Gastrocnemius medialis (tissue), 4 donors: ENCODE results near the gene SPPL2C. TPM values are rescaled to one million over a fixed set of nuclear protein-coding genes. Genes with fewer than 3 reads are reported as not detected.

Source experiments
- ATAC-seq, 2 donors: fragments of 150-250 bp; one replicate each; pipeline ENCODE4 v1.9.1; 2016
- DNase-seq, 2 donors: peaks; one replicate each; pipeline ENCODE4 v3.0.0-alpha.2; 2019
- H3K27ac ChIP-seq, 4 donors: fragments of 200-600 bp; sonication (generic); 1 replicate in 1 of 4; 2 replicates in 3 of 4; pipeline ENCODE4 v1.5.1; 2016 to 2018; ENCODE audit warnings: mild to moderate bottlenecking in 2 of 4, moderate library complexity in 1 of 4
- H3K27me3 ChIP-seq, 3 donors: fragments of 200-600 bp; sonication (generic) in 2 of 3; 1 replicate in 1 of 3; 2 replicates in 2 of 3; pipeline versions ENCODE4 v1.5.1 to v1.6.0; 2016 to 2019; ENCODE audit warnings: mild to moderate bottlenecking in 1 of 3, moderate library complexity in 1 of 3
- H3K36me3 ChIP-seq, 2 donors: fragments of 200-600 bp; sonication (generic) in 1 of 2; one replicate each; pipeline ENCODE4 v1.5.1; 2017 to 2018
- H3K4me1 ChIP-seq, 2 donors: fragments of 200-600 bp; sonication (generic) in 1 of 2; one replicate each; pipeline ENCODE4 v1.5.1; 2016 to 2017; ENCODE audit warnings: mild to moderate bottlenecking in 2 of 2
- H3K4me3 ChIP-seq, 4 donors: fragments of 200-600 bp; sonication (generic) in 3 of 4; 1 replicate in 1 of 4; 2 replicates in 3 of 4; pipeline ENCODE4 v1.5.1; 2016 to 2019; ENCODE audit warnings: mild to moderate bottlenecking in 2 of 4
- H3K9me3 ChIP-seq, 3 donors: fragments of 200-600 bp; sonication (generic) in 2 of 3; 1 replicate in 1 of 3; 2 replicates in 2 of 3; pipeline ENCODE4 v1.5.1; 2016 to 2019
- POLR2A ChIP-seq, 2 donors: fragments of 450-650 bp; IDR thresholded peaks; one replicate each; pipeline ENCODE4 v1.6.1; 2017; ENCODE audit warnings: antibody characterized with exemption in 2 of 2, mild to moderate bottlenecking in 2 of 2, moderate library complexity in 2 of 2
- in situ Hi-C, 4 donors: fragments of 200-750 bp; cut with MboI; loops; one replicate each; pipeline versions ENCODE4 v1.15.0 to v1.8.0; 2017; ENCODE audit warnings: low sequenced_read_pairs in 4 of 4
- intact Hi-C: fragments of 100-400 bp; cut with DNase I; formaldehyde crosslinking; loops from one replicate; pipeline ENCODE4 v1.15.1; 2023; ENCODE audit warnings: low total_unique reads
- total RNA-seq, 4 donors: library from RNA; depleted of rRNA; stranded (reverse); fragments of >200 nt; gene quantifications; one replicate each; pipeline versions ENCODE4 v1.1.0 to v1.2.3, GENCODE V29; 2016
- TF ChIP-seq, protein P1 (sequence below), 5 experiments: fragments of 450-650 bp in 3 of 5; fragments of 200-600 bp in 2 of 5; sonication (generic) in 2 of 5; IDR thresholded peaks in 4 of 5; conservative IDR thresholded peaks in 1 of 5; 1 replicate in 4 of 5; 2 replicates in 1 of 5; pipeline ENCODE4 v1.5.1; 2016 to 2019; ENCODE audit warnings: antibody characterized with exemption in 5 of 5, mild to moderate bottlenecking in 3 of 5, moderate library complexity in 3 of 5

The SPPL2C gene, protein sequence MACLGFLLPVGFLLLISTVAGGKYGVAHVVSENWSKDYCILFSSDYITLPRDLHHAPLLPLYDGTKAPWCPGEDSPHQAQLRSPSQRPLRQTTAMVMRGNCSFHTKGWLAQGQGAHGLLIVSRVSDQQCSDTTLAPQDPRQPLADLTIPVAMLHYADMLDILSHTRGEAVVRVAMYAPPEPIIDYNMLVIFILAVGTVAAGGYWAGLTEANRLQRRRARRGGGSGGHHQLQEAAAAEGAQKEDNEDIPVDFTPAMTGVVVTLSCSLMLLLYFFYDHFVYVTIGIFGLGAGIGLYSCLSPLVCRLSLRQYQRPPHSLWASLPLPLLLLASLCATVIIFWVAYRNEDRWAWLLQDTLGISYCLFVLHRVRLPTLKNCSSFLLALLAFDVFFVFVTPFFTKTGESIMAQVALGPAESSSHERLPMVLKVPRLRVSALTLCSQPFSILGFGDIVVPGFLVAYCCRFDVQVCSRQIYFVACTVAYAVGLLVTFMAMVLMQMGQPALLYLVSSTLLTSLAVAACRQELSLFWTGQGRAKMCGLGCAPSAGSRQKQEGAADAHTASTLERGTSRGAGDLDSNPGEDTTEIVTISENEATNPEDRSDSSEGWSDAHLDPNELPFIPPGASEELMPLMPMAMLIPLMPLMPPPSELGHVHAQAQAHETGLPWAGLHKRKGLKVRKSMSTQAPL
- total RNA-seq = not detected

DNA sequence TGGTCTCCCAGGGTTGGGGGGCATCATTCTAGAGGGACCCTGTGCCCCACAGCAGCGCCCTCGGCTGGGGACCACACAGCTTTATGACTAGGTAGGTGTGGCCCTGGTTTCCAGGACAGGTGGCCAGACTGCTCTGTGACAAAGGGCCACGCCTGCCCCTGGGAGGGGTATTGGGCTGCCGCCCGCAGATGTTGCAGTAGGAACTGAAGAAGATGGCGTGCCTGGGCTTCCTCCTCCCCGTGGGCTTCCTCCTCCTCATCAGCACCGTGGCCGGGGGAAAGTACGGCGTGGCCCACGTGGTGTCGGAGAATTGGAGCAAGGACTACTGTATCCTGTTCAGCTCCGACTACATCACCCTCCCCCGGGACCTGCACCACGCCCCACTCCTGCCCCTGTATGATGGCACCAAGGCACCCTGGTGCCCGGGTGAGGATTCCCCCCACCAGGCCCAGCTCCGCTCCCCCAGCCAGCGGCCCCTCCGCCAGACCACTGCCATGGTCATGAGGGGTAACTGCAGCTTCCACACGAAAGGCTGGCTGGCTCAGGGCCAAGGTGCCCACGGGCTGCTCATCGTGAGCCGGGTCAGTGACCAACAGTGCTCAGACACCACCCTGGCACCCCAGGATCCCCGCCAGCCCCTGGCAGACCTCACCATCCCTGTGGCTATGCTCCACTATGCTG, at the start of gene SPPL2C:
SPPL2C (plus strand) TSS at position 187 of the 681 bp plus-strand sequence; CDS start at position 213, 26 bp downstream.
- intact Hi-C loops = no loop called here
- no peak for ATAC-seq
- DNase-seq = no peak

DNA sequence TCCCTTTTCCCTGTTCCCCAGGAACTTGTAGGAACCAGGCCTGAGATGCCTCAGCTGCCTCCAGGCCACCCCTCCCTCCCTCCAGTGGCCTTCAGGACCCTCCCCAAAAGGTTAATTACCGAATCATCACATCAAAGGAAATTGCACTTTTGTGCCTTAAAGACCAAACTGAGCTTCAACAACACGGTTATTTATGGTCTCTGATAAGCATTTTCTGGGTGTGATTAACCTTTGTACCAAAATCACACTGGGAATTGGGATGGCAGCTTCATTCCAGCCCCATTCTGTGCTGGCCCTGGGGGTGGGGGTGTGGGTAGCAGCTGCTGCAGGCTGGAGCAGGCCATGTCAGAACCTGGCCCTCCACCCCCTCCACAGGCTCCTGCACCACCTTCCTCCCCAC, 43.9 kb upstream of the SPPL2C start:
- in situ Hi-C loops (no loop called here), intact Hi-C loops (no loop called here)
- H3K9me3 ChIP-seq = no peaks in the 10 kb centered on the region

More for the DNA sequence above, at the start of gene SPPL2C:
- no peaks in the 10 kb centered on the region for H3K27me3 ChIP-seq
- no peaks in the 10 kb centered on the region for H3K9me3 ChIP-seq
- no peak within 1 kb of the TSS for H3K4me3 ChIP-seq
- H3K27ac ChIP-seq = no peak within 1 kb of the TSS
- TF ChIP-seq, protein P1, sequence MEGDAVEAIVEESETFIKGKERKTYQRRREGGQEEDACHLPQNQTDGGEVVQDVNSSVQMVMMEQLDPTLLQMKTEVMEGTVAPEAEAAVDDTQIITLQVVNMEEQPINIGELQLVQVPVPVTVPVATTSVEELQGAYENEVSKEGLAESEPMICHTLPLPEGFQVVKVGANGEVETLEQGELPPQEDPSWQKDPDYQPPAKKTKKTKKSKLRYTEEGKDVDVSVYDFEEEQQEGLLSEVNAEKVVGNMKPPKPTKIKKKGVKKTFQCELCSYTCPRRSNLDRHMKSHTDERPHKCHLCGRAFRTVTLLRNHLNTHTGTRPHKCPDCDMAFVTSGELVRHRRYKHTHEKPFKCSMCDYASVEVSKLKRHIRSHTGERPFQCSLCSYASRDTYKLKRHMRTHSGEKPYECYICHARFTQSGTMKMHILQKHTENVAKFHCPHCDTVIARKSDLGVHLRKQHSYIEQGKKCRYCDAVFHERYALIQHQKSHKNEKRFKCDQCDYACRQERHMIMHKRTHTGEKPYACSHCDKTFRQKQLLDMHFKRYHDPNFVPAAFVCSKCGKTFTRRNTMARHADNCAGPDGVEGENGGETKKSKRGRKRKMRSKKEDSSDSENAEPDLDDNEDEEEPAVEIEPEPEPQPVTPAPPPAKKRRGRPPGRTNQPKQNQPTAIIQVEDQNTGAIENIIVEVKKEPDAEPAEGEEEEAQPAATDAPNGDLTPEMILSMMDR (IDR thresholded peaks at IDR 0.05 in 4 of 5, conservative IDR thresholded peaks at IDR 0.05 in 1 of 5) = no peak
- TF ChIP-seq POLR2A (IDR thresholded peaks at IDR 0.05) = no peak
- no peaks in the 10 kb centered on the region for H3K36me3 ChIP-seq
- peaks cover 0 to 4% of the 10 kb centered on the region in 2 donors for H3K4me1 ChIP-seq
- in situ Hi-C loops = loop anchor here in 1 of 4 donors (25.0 kb wide), 1 partner anchor 633 kb away; the partner anchor contains the start of gene FMNL1

GRCh38 chr17:45801421-45801820, 43.3 kb upstream of the SPPL2C start:
- H3K4me3 ChIP-seq = no peak overlapping the region
- peaks cover 0 to 3% (median 0%) of the 10 kb centered on the region in 3 donors for H3K27me3 ChIP-seq
- no peaks in the 10 kb centered on the region for H3K36me3 ChIP-seq
- intact Hi-C loops (no loop called here), in situ Hi-C loops (no loop called here)
- H3K4me1 ChIP-seq = peaks cover 5 to 8% of the 10 kb centered on the region in 2 donors
- TF ChIP-seq, protein P1 (IDR thresholded peaks at IDR 0.05 in 4 of 5, conservative IDR thresholded peaks at IDR 0.05 in 1 of 5) = no peak
- TF ChIP-seq POLR2A (IDR thresholded peaks at IDR 0.05) = no peak
- ATAC-seq = no peak
- no peak overlapping the region for H3K27ac ChIP-seq
- no peaks in the 10 kb centered on the region for H3K9me3 ChIP-seq
- DNase-seq = no peak

More for the DNA sequence above, 43.9 kb upstream of the SPPL2C start:
- DNase-seq (no peak), ATAC-seq (no peak)
- Histone ChIP-seq H3K27ac (no peak overlapping the region), H3K27me3 (peaks cover 0 to 3% (median 0%) of the 10 kb centered on the region in 3 donors), H3K4me1 (peaks cover 5 to 8% of the 10 kb centered on the region in 2 donors), H3K36me3 (no peaks in the 10 kb centered on the region), H3K4me3 (no peak overlapping the region)
- TF ChIP-seq POLR2A (IDR thresholded peaks at IDR 0.05) = no peak
- TF ChIP-seq, protein P1 (IDR thresholded peaks at IDR 0.05 in 4 of 5, conservative IDR thresholded peaks at IDR 0.05 in 1 of 5) = no peak

DNA sequence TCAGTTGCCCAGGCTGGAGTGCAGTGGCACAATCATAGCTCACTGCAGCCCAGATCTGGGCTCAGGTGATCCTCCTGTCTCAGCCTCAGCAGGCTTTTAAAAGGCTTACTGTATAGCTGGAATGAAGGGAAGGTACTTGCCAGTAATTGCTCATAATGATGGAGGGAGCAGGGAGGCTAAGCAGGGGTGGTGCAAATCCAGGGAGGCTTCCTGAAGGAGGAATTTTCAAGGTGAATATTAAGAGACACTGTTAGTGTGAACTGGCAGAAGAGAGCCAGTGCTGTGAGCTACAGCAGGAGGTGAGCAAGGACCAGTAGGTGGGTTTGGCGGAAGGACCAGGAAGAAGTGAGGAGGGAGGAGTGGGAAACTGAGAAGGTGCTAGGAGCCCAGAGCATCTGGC, 35.8 kb upstream of the SPPL2C start:
- Histone ChIP-seq H3K27ac (no peak overlapping the region), H3K27me3 (no peaks in the 10 kb centered on the region), H3K9me3 (no peaks in the 10 kb centered on the region), H3K4me1 (no peaks in the 10 kb centered on the region), H3K36me3 (no peaks in the 10 kb centered on the region), H3K4me3 (no peak overlapping the region)
- DNase-seq = no peak
- in situ Hi-C loops = no loop called here
- no peak for ATAC-seq
- no peak for TF ChIP-seq POLR2A (IDR thresholded peaks at IDR 0.05)
- TF ChIP-seq, protein P1 (IDR thresholded peaks at IDR 0.05 in 4 of 5, conservative IDR thresholded peaks at IDR 0.05 in 1 of 5) = no peak
- intact Hi-C loops = no loop called here
